RWPE2 (cell line): Measurements from ENCODE around the gene ZNG1B.
A peak's percentile ranks its signal among the peaks of the same experiment; 100 is the strongest.
"Not testable (repeated sequence)": the region's sequence is repeated elsewhere in the genome, so short reads cannot be mapped to it uniquely, and the experiment has no call there.

Source experiments
- ATAC-seq: fragments of 200-7000 bp; cut with Tn5 transposase; 3 replicates; pipeline ENCODE4 v1.9.1; 2021; ENCODE audit warnings: low read depth
- DNase-seq: peaks from one replicate; pipeline ENCODE4 v3.0.0-alpha.2; 2020; ENCODE audit warnings: low spot score
- H3K27ac ChIP-seq: fragments of 450-650 bp; 2 replicates; pipeline ENCODE4 v1.5.1; 2017; ENCODE audit warnings: mild to moderate bottlenecking; ENCODE audit not compliant: poor library complexity, severe bottlenecking
- H3K27me3 ChIP-seq: fragments of 250-450 bp; sonication (Bioruptor Pico); 2 replicates; pipeline ENCODE4 v1.5.1; 2021; ENCODE audit warnings: mild to moderate bottlenecking, moderate library complexity; ENCODE audit not compliant: insufficient read depth, poor library complexity, severe bottlenecking
- H3K36me3 ChIP-seq: fragments of 250-450 bp; sonication (Bioruptor Pico); 2 replicates; pipeline ENCODE4 v1.5.1; 2020; ENCODE audit warnings: low read depth, mild to moderate bottlenecking, moderate library complexity
- H3K4me1 ChIP-seq: fragments of 250-450 bp; sonication (Bioruptor Pico); 2 replicates; pipeline ENCODE4 v1.5.1; 2021; ENCODE audit warnings: mild to moderate bottlenecking, moderate library complexity; ENCODE audit not compliant: insufficient read depth, poor library complexity, severe bottlenecking
- H3K4me3 ChIP-seq: fragments of 250-450 bp; sonication (Bioruptor Pico); 2 replicates; pipeline ENCODE4 v1.5.1; 2021; ENCODE audit warnings: mild to moderate bottlenecking, moderate library complexity; ENCODE audit not compliant: severe bottlenecking
- H3K9me3 ChIP-seq: fragments of 250-450 bp; sonication (Bioruptor Pico); 2 replicates; pipeline ENCODE4 v1.5.1; 2021; ENCODE audit warnings: mild to moderate bottlenecking, moderate library complexity; ENCODE audit not compliant: severe bottlenecking

The ZNG1B gene

DNA sequence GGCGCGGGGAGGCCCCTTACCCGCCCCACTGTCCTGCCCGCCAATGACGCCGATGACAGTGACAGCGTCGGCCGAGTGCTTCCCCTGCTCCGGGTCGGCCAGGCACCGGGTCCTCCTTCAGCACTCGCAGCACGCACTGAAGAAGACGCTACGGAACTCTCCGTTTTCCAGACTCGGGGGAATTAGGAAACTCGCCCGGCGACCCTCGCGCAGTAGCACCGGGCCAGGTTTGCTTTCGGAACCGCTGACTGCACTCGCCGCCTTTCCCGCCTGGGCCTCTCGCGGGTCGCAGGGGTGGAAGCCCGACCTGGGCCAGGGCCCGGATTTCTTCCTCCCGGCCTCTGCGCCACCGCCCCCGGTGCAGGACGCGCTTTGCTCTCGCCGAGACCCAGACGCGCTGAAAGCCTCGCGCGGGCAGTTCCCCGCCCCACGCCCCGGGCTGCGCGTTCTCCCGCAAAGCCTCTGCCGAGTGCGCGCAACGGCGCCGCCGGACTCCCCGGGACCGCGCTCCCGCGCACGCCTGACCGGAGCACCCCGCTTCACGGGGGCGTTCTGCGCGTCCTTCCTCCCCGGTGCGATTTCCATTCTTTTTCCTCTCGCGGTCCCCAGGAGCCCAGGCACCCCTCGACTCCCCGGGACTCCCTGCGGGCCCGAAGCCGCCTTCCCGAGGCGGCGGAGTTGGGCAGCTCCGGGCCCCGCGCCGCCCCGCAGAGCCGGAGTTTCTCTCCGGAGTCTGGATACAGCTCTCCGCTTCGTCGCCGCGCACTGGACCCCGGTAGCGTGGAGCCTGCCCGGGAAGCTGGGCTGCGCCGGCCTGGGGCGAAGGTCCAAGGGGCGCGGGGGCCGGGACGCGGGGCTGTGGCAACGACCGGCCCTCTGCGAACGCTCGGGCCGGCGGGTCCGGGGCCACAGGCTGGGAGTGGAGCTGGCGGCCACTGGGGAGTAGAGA, 65.9 kb downstream of the ZNG1B start:
- not testable (repeated sequence) for H3K9me3 ChIP-seq, H3K36me3 ChIP-seq, H3K4me1 ChIP-seq, H3K27ac ChIP-seq, DNase-seq
- Histone ChIP-seq H3K4me3 (peak overlapping the region; percentile 8), H3K27me3 (peaks cover 46% of the 10 kb centered on the region)
- peak; percentile 49 for ATAC-seq

DNA sequence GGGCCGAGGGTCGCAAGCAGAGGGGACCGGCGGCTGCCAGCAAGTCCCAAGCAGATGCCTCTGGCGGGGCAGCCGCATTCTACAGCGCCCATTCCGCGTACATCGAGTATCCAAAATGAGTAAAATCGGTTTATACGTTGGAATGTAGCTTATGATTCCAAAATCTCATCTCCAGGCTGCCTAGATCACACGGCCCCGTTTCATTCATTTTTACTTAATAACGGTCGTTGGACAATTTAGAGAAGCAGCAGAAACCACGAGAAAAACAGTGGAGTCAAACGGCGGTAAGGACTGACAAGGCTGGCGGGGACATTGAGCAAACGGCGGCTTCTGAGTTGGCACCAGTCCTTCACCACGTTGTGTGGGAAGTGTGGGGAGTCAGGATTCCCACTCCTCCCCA, 66.6 kb downstream of the ZNG1B start:
- not testable (repeated sequence) for ATAC-seq, H3K4me3 ChIP-seq, H3K4me1 ChIP-seq, H3K27ac ChIP-seq, H3K36me3 ChIP-seq, DNase-seq, H3K9me3 ChIP-seq
- peaks cover 46% of the 10 kb centered on the region for H3K27me3 ChIP-seq

DNA sequence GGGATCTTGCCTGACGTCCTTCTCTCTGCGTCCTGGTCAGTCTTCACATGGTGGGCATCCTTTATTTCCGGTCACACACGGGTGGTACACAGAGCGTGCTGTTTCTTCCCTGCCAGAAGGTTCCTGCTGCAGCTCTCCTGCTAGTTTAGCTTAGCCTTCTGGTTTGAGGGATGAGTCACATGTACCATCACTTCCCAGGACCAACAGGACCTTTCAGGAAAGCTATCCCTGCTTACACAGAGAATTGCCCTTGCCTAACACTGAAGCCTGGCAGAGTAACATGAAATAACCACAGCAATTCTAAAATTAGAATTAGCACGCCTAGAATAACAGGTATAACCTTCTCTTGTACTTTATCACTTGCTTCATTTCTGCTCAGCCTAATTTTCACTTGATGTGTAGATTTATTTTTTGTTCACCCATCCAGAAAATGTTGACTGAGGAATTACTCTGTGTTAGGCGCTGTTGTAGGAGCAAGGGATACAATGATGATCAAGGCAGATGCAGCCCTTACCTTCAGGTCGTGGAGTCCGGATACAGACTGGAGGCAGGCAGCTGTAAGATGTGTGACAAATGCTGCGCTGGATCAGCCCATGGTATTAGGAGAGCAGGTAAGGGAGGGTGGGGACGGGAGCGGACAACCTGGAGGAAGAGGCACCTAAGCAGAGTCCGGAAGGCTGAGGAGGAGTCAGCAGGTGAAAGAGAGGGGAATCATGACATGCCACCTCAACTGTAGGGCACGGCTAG, 70.1 kb downstream of the ZNG1B start:
- peaks cover 31% of the 10 kb centered on the region for H3K27me3 ChIP-seq
- not testable (repeated sequence) for DNase-seq, H3K36me3 ChIP-seq, H3K9me3 ChIP-seq, H3K4me1 ChIP-seq, H3K27ac ChIP-seq, H3K4me3 ChIP-seq
- ATAC-seq = peak; percentile 52

DNA sequence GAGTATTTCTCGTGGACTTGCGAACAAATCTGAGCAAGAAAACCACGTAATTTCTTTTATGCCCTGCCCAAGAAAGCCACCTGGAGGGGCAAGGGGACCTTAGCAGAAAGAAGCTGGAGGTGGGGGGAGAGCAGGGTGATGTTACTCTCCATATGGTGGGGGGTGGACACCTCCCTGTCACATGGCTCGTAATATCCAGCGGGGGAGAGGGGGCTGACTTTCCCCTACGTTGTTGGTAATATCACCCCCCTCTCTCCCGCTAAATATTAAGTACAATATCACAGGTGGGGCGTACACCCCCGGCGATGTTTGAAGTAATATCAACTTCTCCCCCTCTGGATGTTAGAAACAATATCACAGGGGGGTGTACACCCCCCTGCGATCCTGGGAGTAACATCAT, 70.7 kb downstream of the ZNG1B start:
- not testable (repeated sequence) for H3K27ac ChIP-seq, DNase-seq, H3K9me3 ChIP-seq, H3K4me3 ChIP-seq, H3K4me1 ChIP-seq, ATAC-seq, H3K36me3 ChIP-seq
- peaks cover 24% of the 10 kb centered on the region for H3K27me3 ChIP-seq

- H3K9me3 ChIP-seq, DNase-seq, H3K36me3 ChIP-seq, H3K4me1 ChIP-seq, H3K4me3 ChIP-seq, ATAC-seq, H3K27ac ChIP-seq: not testable (repeated sequence)
- H3K27me3 ChIP-seq = peaks cover 11% of the 10 kb centered on the region
Measured at GRCh38 chr2:113510913-113511312, 73.4 kb downstream of the ZNG1B start.

DNA sequence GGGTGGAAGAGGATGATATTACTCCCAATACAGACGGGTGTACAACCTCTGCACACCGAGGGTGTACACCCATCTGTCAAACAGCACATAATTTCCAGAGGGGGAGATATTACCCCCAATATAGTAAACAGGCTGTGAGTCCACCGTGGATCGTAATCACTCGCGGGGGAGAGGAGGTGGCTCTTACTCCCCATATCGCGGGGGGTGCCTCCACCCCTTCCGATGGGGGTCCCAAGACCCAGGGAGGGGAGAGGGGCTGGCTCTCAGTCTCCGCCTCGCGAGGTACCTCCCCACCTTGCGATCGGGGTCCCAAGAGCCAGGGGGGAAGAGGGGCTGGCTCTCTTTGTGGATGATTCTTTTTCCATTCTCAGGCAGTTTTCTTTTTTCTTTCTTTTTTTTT, 74.4 kb downstream of the ZNG1B start:
- not testable (repeated sequence) for H3K4me3 ChIP-seq, H3K27ac ChIP-seq, H3K4me1 ChIP-seq, H3K9me3 ChIP-seq, H3K27me3 ChIP-seq, ATAC-seq, DNase-seq, H3K36me3 ChIP-seq

DNA sequence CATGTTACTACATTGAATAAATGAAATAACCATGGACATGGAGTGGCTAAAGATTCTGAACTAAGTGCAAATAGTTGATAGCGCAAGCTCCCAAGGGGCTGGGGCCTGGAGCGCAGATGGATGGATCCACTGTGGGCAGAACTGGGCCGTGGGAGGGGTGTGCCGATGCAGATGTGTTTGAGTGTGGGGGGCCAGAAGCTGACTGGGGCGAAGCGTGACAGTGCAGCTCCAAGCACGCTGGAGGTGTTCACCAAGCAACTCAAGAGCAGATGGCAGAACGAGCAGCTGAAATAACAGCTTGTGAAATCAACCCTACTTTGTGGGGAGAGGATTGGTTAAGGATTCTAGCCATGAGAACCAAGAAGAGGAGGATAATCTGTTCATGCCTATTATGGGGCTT, 78.0 kb downstream of the ZNG1B start:
- DNase-seq, ATAC-seq, H3K4me1 ChIP-seq, H3K27ac ChIP-seq, H3K4me3 ChIP-seq, H3K9me3 ChIP-seq, H3K36me3 ChIP-seq, H3K27me3 ChIP-seq: not testable (repeated sequence)

- not testable (repeated sequence) for ATAC-seq
Measured at GRCh38 chr2:113515995-113516394, 78.5 kb downstream of the ZNG1B start.

GRCh38 chr2:113517025-113517424, 79.5 kb downstream of the ZNG1B start:
- H3K27ac ChIP-seq = not testable (repeated sequence)

More at GRCh38 chr2:113515995-113516394, 78.5 kb downstream of the ZNG1B start:
- not testable (repeated sequence) for H3K36me3 ChIP-seq, H3K27ac ChIP-seq, DNase-seq, H3K9me3 ChIP-seq, H3K4me3 ChIP-seq, H3K27me3 ChIP-seq, H3K4me1 ChIP-seq

DNA sequence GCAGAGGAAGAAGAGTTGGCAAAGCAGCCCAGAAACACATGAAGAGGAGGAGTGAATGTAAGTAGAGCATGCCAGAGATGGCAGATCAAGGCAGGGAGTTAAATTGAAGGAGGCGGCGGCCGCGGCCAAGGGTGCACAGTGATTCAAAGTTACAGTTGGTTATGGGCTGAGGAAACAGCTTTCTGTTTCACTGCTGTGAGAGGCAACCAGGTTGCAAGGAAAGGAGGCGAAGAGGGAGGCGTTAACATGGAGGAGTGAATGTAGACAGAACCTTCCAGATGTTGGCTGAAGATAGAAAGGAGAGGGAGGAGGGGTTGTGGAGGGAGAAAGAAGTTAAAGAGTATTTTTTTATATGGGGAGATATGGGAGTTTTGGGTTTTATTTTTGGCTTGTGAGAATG, 83.3 kb downstream of the ZNG1B start:
- H3K36me3 ChIP-seq, H3K4me3 ChIP-seq, H3K4me1 ChIP-seq, H3K27ac ChIP-seq, H3K27me3 ChIP-seq, ATAC-seq, DNase-seq, H3K9me3 ChIP-seq: not testable (repeated sequence)

More at GRCh38 chr2:113517025-113517424, 79.5 kb downstream of the ZNG1B start:
- not testable (repeated sequence) for H3K9me3 ChIP-seq, H3K4me3 ChIP-seq, ATAC-seq, H3K4me1 ChIP-seq, DNase-seq, H3K27me3 ChIP-seq, H3K36me3 ChIP-seq

GRCh38 chr2:113521492-113521891, 84.0 kb downstream of the ZNG1B start:
- not testable (repeated sequence) for H3K36me3 ChIP-seq, H3K27ac ChIP-seq, H3K4me1 ChIP-seq, H3K4me3 ChIP-seq, H3K27me3 ChIP-seq, DNase-seq, H3K9me3 ChIP-seq, ATAC-seq
